Activated CD4-positive, alpha-beta T cell treated with anti-CD3 and anti-CD28 coated beads for 1 hour (primary cell): Measurements from ENCODE around the gene RHEB.
A peak's percentile ranks its signal among the peaks of the same experiment; 100 is the strongest.
"Not testable (repeated sequence)": the region's sequence is repeated elsewhere in the genome, so short reads cannot be mapped to it uniquely, and the experiment has no call there.

Source experiments
- DNase-seq: peaks from one replicate; pipeline ENCODE4 v3.0.0-alpha.2; 2020

RHEB gene

GRCh38 chr7:151519765-151520418, at the start of gene RHEB:
TSS of gene RHEB (minus strand) at chr7:151519895. CDS start at chr7:151519511, 384 bp downstream.
- peak; percentile 98 for DNase-seq

- DNase-seq: no peak
Measured at GRCh38 chr7:151566897-151567320, 47.2 kb upstream of the RHEB start.

- DNase-seq: no peak
Measured at GRCh38 chr7:151565541-151565940, 45.8 kb upstream of the RHEB start.

GRCh38 chr7:151560243-151560642, 40.5 kb upstream of the RHEB start:
- no peak for DNase-seq

- no peak for DNase-seq
Measured at GRCh38 chr7:151559557-151560183, 40.0 kb upstream of the RHEB start.

GRCh38 chr7:151558575-151558974, 38.9 kb upstream of the RHEB start:
- DNase-seq: no peak

- no peak for DNase-seq
Measured at GRCh38 chr7:151556592-151556991, 36.9 kb upstream of the RHEB start.

- no peak for DNase-seq
Measured at GRCh38 chr7:151553356-151553755, 33.7 kb upstream of the RHEB start.

- no peak for DNase-seq
Measured at GRCh38 chr7:151552352-151553028, 32.8 kb upstream of the RHEB start.

GRCh38 chr7:151551820-151552219, 32.1 kb upstream of the RHEB start:
- no peak for DNase-seq

GRCh38 chr7:151550656-151551286, 31.1 kb upstream of the RHEB start:
- no peak for DNase-seq

- no peak for DNase-seq
Measured at GRCh38 chr7:151549644-151550043, 29.9 kb upstream of the RHEB start.

- no peak for DNase-seq
Measured at GRCh38 chr7:151549083-151549482, 29.4 kb upstream of the RHEB start.

- DNase-seq: no peak
Measured at GRCh38 chr7:151544183-151544582, 24.5 kb upstream of the RHEB start.

- no peak for DNase-seq
Measured at GRCh38 chr7:151542606-151543130, 23.0 kb upstream of the RHEB start.

GRCh38 chr7:151541709-151542499, 22.2 kb upstream of the RHEB start:
- DNase-seq: no peak

- no peak for DNase-seq
Measured at GRCh38 chr7:151540146-151540545, 20.5 kb upstream of the RHEB start.

GRCh38 chr7:151539088-151539671, 19.5 kb upstream of the RHEB start:
- no peak for DNase-seq

GRCh38 chr7:151537818-151538561, 18.3 kb upstream of the RHEB start:
- DNase-seq: no peak

GRCh38 chr7:151536178-151536577, 16.5 kb upstream of the RHEB start:
- not testable (repeated sequence) for DNase-seq

- DNase-seq: no peak
Measured at GRCh38 chr7:151529842-151530241, 10.1 kb upstream of the RHEB start.
